HG03457 (cell line): ENCODE measurements around the gene ABCC2.
"Not testable (repeated sequence)": the region's sequence is repeated elsewhere in the genome, so short reads cannot be mapped to it uniquely, and the experiment has no call there.

ENCODE experiments used
- ATAC-seq: cut with Tn5 transposase; IDR thresholded peaks from one replicate; pipeline ENCODE4 v1.9.1; 2021; ENCODE audit warnings: moderate number of reproducible peaks; ENCODE audit not compliant: unreplicated experiment

ABCC2 gene

GRCh38 chr10:99851825-99852224 lies 69.4 kb downstream of the ABCC2 start:
- ATAC-seq, result no peak

DNA sequence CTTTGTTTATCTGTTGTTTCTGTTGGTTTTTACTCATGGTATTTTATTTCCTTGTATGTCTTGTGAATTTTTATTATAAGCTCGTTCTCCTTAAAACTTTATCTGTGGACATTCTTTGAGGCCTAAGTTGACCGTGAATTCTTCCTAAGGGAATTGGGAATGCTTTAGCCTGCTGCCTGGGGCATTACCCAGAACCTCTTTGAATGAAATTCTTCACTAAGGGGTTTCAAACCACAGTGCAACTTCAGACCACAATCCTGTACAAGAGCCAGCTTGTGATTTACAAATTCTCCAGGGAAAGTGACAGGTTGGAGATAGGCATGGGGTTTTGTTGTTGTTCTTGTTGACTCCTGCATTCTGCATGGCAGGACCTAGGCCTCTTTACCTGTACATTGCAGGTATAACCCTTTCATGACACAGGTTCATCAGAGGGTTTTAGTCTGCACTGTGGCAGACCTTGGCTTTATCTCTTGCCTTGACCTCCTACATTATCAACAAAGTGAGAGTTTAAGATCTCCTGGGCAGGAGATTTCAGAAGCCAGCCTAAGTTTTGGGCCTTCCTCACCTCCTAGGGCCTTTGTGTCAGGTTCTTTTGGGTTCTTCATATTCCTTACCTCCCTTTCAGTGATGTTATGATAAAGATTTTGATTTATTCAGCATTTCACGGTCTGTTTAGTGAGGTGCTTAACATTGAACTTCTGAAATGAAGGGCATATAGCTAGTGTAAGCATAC lies 70.2 kb downstream of the ABCC2 start:
- ATAC-seq, result no peak

GRCh38 chr10:99853655-99854054 lies 71.2 kb downstream of the ABCC2 start:
- no peak for ATAC-seq

DNA sequence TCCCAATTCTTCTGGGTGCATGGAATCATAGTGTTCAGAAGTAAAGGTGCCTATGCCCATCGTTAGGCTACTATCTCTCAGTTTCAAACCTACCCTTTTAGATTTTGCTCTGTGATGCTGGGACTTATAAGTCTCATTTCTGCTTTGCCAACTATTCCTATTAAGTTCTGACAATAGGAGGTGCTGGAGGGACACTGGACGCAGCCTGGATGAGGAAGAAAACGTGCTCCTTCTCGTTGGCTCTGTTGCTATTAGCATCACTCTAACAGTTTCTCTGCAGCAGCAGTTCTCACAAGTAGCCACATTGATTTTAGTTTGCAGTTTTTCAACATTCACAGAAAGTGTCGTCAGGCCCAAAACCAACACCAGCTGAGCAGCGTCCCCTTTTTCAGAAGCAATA lies 72.4 kb downstream of the ABCC2 start:
- no peak for ATAC-seq

GRCh38 chr10:99855479-99856071 lies 73.1 kb downstream of the ABCC2 start:
- ATAC-seq, result no peak

- ATAC-seq, result no peak
These were observed 76.4 kb downstream of the ABCC2 start for GRCh38 chr10:99858849-99859248.

- ATAC-seq, result no peak
These were observed 77.1 kb downstream of the ABCC2 start for GRCh38 chr10:99859585-99859984.

GRCh38 chr10:99860466-99860865 lies 78.0 kb downstream of the ABCC2 start:
- ATAC-seq, result no peak

GRCh38 chr10:99863535-99864240 lies 81.2 kb downstream of the ABCC2 start:
- not testable (repeated sequence) for ATAC-seq

- ATAC-seq, result not testable (repeated sequence)
These were observed 84.8 kb downstream of the ABCC2 start for GRCh38 chr10:99867250-99867649.

GRCh38 chr10:99869581-99870122 lies 87.2 kb downstream of the ABCC2 start:
- no peak for ATAC-seq

DNA sequence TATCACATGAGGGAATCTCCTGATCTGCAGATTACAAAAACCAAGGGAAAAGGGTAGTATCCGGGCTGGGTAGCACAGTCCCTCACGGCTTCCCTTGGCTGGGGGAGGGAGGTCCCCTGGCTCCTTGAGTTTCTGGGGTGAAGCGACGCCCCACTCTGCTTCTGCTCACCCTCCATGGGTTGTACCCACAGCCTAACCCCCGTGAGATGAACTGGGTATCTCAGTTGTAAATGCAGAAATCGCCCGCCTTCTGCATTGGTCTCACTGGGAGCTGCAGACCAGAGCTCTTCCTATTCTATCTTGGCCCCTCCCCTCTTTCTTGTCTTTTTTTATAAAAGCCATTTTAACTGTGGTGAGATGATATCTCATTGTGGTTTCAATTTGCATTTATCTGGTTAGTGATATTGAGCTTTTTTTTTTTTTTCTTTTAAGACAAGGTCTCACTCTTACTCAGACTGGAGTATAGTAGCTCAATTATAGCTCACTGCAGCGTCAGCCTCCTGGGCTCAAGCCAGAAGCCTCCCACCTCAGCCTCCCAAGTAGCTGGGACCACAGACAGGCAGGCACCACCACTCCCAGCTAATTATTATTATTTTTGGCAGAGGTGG lies 87.8 kb downstream of the ABCC2 start:
- no peak for ATAC-seq

- ATAC-seq, result no peak
These were observed 90.1 kb downstream of the ABCC2 start for GRCh38 chr10:99872367-99873162.

- ATAC-seq, result no peak
These were observed 91.4 kb downstream of the ABCC2 start for GRCh38 chr10:99873846-99874245.

- ATAC-seq, result no peak
These were observed 92.1 kb downstream of the ABCC2 start for GRCh38 chr10:99874341-99875085.

DNA sequence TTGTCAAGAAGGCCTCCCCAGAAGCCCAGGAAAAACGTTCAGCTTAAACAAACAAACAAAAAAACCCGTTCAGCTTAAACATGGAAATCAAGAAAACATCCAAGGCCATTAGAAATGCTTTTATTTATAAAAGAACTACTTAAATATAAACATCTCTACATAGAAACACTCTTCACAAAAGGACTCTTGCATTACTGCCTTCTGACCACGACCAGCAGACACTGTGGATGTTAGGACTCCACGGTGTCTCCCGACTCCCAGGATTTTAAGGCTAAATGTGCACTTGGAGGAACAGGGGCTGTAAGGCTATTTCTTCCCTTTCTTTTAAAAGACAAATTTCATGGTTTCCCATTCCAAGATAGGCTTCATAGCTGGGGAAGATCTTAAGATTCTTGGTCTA lies 93.0 kb downstream of the ABCC2 start:
- ATAC-seq, result no peak

GRCh38 chr10:99880080-99880835 lies 97.8 kb downstream of the ABCC2 start:
- ATAC-seq, result no peak

DNA sequence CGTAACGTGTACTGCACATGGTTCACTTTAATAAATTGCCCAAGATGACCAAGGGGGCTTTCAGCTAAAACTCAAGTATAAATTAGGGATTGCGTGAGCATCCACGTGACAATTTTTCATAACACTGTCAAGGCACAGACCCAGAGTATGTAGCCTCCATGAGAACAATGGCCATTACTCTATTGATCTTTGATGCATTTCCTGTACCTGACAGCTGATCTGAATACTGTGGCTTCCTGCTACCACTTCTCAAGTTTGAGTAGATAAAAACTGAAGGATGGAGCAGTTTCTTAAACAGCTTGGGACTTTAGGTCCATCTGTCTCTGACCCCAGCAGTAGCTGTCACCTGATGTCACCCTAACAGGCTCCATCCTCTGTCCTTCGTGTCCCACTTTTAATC lies 98.9 kb downstream of the ABCC2 start:
- ATAC-seq, result no peak

DNA sequence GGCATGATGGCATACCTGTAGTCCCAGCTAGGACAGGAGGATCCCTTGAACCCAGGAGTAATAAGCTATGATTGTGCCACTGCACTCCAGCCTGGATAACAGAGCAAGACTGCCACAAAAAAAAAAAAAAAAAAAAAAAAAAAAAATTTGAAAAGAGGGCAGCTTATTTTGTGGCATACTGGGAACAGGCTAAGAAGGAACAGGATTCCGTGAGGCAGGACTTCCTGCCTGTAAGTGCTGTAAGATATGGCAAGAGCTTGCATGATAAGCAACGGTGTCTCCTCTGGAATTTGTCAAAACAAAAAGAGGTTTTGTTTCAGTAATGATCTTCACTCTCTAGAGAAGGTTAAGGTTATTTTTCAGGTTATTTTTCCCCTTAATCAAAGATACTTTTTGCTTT lies 101.1 kb downstream of the ABCC2 start:
- no peak for ATAC-seq
